GM18909 (cell line): Measurements from ENCODE around the gene HELZ.
"Not testable (repeated sequence)": the region's sequence is repeated elsewhere in the genome, so short reads cannot be mapped to it uniquely, and the experiment has no call there.

ENCODE experiments used
- ATAC-seq: cut with Tn5 transposase; IDR thresholded peaks from one replicate; pipeline ENCODE4 v1.9.1; 2021; ENCODE audit warnings: mild to moderate bottlenecking; ENCODE audit not compliant: unreplicated experiment, poor library complexity

Gene HELZ

GRCh38 chr17:67126983-67127382, 118.0 kb downstream of the HELZ start:
- ATAC-seq, result no peak

- not testable (repeated sequence) for ATAC-seq
Observed at GRCh38 chr17:67126543-67126942, 118.5 kb downstream of the HELZ start.

- no peak for ATAC-seq
Observed at GRCh38 chr17:67125924-67126323, 119.1 kb downstream of the HELZ start.

- no peak for ATAC-seq
Observed at GRCh38 chr17:67125417-67125816, 119.6 kb downstream of the HELZ start.

- no peak for ATAC-seq
Observed at GRCh38 chr17:67124450-67125148, 120.4 kb downstream of the HELZ start.

GRCh38 chr17:67123699-67124098, 121.3 kb downstream of the HELZ start:
- no peak for ATAC-seq

GRCh38 chr17:67121316-67121891, 123.6 kb downstream of the HELZ start:
- no peak for ATAC-seq

- ATAC-seq, result no peak
Observed at GRCh38 chr17:67119102-67119501, 125.9 kb downstream of the HELZ start.

- ATAC-seq, result no peak
Observed at GRCh38 chr17:67116045-67116575, 128.9 kb downstream of the HELZ start.

GRCh38 chr17:67115401-67115800, 129.6 kb downstream of the HELZ start:
- ATAC-seq, result no peak

GRCh38 chr17:67113486-67113885, 131.5 kb downstream of the HELZ start:
- ATAC-seq, result no peak

GRCh38 chr17:67111808-67112207, 133.2 kb downstream of the HELZ start:
- no peak for ATAC-seq

GRCh38 chr17:67111327-67111726, 133.7 kb downstream of the HELZ start:
- ATAC-seq, result no peak

- no peak for ATAC-seq
Observed at GRCh38 chr17:67110619-67111018, 134.4 kb downstream of the HELZ start.

- no peak for ATAC-seq
Observed at GRCh38 chr17:67109111-67109510, 135.9 kb downstream of the HELZ start.

GRCh38 chr17:67107811-67108775, 136.9 kb downstream of the HELZ start:
- ATAC-seq, result no peak

GRCh38 chr17:67107171-67107570, 137.8 kb downstream of the HELZ start:
- no peak for ATAC-seq

GRCh38 chr17:67105213-67105612, 139.8 kb downstream of the HELZ start:
- no peak for ATAC-seq

GRCh38 chr17:67104641-67105040, 140.4 kb downstream of the HELZ start:
- ATAC-seq, result not testable (repeated sequence)

GRCh38 chr17:67098006-67098405, 147.0 kb downstream of the HELZ start:
- ATAC-seq, result no peak

- no peak for ATAC-seq
Observed at GRCh38 chr17:67096609-67097008, 148.4 kb downstream of the HELZ start.
